NOMO-1 treated with dmso at 0.1 percent for 144 hours (cell line): Measurements from ENCODE around the gene OGFOD2.

Experiments used
- DNase-seq: peaks from one replicate; lab custom pipeline; 2025; ENCODE audit not compliant: unreplicated experiment; lab: John Stamatoyannopoulos, UW

OGFOD2 gene

DNA sequence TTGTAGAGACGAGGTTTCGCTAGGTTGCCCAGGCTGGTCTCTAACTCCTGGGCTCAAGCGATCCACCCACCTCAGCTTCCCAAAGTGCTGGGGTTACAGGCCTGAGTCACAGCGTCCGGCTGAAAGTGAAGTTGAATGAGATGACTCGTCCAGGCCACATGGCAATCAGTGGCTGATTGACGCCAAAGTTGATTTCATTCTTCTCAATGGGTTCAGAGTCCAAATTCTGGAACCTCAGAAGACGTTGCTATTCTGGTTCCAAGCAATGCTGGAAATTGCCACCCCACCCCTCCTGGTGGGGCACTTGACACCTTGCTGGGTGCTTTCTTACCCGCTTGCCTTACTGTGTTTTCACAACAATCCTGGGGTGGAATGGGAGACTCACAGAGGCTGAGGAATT lies 23.6 kb upstream of the OGFOD2 start:
- no peak for DNase-seq

DNA sequence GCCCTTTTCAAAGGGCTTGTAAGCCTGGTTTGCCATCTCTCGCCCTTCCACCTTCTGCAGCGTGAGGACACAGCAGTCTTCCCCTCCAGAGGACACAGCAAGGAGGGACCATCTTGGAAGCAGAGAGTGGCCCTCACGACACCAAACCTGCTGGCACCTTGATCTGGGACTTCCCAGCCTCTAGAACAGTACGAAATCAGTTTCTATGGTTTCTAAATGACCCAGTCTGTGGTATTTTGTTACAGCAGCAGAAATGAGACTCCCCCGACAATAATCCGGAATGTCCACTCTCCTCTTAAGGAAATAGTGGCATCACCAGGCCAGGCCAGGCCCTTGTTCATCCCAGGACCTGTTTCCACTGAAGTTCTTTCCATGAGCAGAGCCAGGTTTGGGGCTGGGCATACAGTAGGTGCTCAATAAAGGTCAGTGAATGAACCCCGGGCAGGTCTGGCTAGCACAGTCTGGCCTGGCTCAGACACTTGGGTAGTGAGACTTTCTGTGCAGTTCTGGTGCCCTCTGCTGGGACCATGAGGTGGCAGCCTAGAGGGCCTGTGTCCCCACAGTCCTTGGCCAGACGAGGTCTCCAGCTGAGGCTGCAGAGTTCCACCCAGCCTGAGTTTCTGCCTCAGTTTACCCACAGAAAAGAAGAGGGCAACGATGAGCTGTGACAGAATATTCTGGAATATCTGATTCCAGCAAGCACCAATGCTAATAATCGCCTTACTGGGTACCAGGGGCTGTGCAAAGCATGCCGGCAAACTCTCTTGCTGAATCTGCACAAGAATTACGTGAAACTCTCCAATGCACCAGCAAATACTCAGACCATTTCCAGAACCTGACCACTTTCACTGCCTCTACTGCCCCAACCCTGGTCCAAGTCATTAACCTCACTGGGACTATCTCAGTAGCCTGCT lies 22.8 kb upstream of the OGFOD2 start:
- DNase-seq: peak; percentile 48

DNA sequence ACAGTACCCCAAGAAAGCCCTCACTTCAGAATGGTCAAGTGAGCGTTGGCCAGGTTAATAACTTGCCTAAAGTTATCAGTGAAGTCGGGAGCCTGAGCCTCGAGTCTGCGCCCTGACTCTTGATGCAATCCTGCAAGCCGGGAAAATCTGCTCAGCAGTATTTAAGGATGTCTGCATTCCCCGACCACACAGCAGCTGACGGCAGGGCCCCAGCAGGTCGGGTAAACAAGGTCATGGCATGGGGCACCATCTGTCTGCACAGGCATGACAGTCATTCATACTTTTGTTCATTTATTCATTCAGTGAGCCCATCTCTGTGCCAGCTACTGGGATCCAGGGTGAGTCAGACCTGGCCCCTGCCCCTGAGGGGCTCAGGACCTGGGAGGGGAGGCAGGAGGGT lies 19.9 kb upstream of the OGFOD2 start:
- DNase-seq: no peak

DNA sequence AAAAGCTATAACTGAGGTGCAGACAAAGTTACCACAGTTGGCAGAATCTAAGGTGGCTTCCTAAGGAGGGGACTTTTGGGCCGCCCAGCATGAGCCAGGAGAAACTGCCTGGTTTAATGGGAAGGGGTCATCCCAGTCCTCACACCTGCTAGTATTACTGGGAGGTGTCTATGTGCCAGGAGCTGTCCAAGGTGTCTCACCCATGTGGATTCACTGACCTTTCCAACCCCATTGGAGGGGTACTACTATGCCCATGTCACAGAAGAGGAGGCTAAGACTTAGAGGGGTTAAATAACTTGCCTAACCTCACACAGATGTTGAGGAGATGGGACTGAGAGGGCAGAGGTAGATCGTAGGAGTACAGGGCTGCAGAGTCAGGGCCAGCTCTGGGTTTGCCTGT lies 19.0 kb upstream of the OGFOD2 start:
- no peak for DNase-seq

DNA sequence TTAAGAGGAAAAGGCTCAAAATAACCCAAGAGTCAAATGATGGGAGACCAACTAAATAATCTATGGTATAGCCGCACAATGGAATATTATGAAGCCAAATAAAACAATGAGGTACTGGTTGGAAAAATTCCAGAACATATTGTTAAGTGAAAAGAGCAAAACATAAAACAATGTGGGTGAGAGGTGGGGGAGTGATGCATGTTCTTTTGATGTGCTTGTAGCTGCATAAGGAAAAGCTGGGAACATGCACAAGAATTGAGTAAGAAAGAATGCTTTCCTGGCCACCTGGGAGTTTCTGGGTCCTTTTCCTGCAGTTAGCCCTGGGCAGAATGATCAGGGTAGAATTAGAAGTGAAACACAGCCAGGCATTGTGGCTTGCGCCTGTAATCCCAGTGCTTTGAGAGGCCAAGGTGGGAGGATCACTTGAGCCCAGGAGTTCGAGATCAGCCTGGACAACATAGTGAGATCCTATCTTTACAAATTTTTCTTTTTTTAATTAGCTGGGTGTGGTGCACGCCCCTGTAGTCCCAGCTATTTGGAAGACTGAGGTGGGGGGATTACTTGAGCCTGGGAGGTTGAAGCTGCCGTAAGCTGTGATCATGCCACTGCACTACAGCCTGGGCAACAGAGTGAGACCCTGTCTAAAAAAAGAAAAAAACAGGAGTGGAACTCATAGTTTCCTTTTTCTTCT lies 16.7 kb upstream of the OGFOD2 start:
- no peak for DNase-seq

DNA sequence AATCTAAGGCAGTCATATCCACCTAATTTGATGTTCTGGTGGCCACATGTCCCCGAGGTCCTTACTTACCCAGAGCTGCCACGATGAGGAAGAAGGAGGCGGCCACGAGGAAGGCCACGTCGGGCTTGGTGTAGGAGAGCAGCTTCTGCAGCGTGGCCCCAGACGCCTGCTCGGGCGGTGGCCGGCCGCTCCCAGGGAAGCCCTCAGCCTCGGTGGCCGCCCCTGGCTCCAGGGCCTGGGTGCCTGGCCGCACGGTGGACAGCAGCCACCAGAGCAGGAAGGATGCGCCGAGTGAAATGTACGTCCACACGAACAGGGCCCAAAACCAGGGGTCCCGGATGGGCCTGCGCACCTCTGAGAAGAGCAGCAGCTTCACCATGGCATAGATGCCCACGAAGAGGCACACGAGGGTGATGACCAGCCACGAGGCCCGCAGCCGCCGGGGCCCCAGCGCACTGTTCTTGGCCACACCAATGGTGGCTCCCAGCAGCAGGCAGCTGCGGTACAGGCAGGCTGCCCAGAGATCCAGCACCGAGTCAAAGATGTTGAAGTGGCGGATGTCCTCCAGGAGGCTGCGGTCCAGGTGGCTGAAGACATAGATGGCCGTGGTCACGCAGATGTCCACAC lies 15.4 kb upstream of the OGFOD2 start:
- no peak for DNase-seq

DNA sequence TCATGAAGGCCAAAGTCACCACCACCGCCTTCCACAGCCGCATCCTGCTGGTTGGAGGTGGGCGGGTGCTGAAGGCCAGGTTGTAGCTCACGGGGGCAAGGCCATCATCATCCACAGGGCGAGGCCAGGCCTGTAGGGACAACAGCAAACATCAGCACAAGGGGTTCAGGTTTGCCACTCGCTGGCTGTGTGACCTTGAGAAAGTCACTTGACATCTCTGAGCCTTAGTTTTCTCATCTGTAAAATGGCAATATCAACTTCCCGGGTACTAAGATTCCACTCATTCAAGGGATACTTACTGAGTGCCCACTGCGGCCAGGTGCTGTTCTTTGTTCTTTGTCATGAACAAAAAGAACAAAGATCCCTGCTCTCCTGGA lies 14.9 kb upstream of the OGFOD2 start:
- DNase-seq: no peak

DNA sequence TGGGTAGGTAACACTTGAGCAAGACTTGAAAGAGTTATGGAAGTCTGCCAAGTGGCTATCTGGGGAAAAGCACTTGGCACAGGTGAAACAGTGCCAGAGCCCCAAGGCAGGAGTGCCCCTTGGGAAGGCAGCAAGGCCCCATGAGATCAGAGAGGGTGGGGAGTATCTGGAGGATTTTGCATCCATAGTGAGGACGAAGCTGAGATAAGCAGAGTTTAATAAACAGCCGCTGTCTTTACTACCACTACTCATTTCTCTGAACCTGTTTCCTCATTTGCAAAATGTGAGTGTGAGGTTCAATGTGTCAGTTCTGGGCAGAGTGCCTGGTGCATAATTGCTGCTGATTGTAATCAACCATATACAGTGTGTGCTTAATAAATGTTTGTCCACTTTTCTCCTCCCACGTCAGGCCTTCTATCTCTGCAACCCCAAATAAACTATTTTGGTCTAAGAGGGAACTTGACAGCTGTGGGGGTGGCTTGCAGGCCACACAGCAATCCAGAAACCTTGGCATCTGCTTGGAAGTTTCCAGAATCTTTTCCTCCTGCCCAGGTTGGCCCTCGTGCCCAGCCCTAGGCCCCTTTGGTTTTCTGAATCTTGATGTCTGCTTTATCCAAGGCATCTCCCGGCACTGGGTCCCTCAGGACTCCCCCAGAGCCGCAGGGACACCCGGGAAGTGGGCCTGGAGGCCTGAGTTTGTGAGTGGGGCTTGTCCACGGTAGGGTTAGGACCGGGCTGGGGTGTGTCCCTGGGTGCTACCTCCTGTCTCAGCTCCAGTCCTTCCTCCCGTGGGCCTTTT lies 13.3 kb upstream of the OGFOD2 start:
- DNase-seq: no peak

DNA sequence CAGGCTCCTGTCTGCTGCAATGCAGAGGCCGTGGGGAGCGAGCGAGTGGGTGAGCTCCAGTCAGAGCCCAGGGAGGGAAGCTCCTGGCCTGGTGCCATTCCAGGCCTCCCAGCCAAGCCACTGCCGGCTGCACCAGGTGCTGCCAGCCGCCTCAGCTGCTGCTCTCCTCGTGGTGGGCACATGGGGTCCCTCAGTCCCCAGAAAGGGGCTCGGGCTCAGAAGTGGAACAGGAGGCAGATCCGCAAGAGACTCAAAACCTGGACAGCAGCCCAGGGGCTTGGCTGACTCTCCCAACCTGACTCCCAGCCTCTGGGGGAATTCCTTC lies 11.1 kb upstream of the OGFOD2 start:
- DNase-seq: no peak

DNA sequence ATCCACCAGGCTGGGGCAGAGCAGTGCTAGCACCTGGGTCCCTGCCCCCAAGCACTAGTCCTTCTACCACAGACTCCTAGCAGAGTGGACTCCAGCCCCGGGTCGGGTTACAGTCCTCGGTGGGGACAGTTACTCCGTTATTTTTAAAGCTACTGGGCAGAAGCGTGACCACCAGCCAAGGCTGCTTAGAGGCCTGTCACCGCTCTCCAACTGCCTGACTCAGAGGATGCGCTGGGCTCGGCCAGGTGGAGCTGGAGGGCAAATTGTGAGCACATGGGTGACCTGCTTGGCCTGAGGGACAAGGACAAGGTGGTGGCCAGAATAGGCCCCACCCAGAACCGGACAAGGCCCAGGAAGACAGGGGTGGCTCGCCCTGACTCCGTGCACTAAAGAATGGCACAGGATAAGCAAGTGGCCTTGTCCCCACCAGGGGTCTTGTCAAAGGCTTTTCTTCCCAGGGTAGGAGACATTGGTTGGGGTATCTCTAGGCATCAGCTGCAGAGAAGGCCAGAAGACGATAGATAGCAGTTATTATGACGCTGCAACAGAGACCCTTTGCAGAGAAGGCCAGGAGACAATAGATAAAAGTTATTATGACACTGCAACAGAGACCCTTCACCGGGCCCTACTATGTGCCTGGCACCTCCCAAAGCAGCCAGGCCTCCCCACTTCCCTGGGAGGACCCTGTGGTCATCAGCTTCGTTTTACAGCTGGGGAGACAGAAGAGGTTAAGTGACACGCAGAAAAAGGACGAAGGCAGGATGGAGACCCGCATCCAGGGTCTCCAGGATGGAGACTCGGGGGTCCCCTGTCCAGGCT lies 10.4 kb upstream of the OGFOD2 start:
- DNase-seq: no peak

DNA sequence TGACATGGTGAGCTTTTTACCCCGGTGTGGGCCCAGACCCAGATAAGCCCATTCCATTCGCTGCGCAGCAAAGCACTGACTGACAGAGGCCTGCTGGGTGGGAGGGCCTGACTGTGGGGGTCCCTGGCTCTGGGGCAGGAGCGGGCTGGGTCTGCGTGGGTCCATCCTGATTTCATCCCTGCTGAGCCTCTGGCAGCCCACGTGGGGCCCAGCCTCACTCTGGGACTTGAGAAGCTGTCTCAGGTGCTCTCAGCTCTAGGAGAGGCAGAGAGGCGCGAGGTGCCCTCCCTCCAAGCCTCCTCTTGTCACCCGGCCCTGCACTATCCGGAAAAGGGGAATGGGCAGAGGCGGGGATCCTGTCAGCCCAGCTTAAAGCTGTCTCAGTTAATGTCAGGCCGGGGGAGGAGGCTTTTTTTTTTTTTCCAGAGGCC lies 9.7 kb upstream of the OGFOD2 start:
- DNase-seq: no peak

DNA sequence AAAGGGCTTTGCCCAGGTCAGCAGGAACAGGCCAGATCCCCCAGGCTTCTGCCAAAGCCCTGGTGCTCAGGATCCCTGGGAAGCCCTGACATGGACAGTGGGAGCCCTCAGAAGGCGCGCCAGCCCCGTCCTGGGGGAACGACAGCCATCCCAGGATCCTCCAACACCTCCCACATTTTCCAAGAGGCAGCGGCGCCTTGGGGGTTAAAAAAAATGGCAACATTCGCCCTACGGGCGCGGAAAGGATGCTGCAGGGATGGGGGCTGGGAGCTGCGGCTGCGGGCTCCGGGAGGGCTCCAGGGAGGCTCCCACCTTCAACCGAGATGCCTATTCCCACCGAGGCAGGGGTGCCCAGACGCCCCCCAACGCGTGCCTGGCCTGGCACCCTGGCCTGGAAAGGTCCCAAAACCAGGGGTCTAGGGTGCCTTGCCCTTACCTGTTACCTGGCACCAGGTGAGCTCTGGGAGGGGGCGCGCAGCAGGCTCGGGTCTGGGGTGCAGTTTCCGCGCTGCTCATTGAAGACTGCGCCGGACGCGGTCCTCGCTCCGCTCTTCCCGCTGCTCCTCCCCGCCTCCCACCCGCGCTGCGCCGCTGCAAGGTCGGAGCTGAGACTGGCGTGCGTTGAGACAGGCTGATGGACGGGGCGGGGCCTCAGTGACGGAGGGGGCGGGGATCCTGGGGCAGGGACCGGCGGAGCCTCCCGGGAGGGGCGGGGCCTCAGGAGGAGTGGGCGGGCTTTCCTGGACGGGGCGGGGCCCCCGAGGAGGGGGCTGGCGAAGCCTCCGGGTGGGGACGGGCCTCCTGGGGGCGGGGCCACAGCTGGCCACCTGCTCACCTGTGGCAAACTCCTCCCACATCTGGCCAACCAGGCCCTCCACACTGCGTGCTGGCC lies 8.9 kb upstream of the OGFOD2 start, which contains the start of gene ABCB9:
Gene ABCB9, minus strand, starts transcription at position 613 of the 892 bp plus-strand sequence. CDS start 6,228 bp downstream, outside the sequence.
- DNase-seq: peak; percentile 81

DNA sequence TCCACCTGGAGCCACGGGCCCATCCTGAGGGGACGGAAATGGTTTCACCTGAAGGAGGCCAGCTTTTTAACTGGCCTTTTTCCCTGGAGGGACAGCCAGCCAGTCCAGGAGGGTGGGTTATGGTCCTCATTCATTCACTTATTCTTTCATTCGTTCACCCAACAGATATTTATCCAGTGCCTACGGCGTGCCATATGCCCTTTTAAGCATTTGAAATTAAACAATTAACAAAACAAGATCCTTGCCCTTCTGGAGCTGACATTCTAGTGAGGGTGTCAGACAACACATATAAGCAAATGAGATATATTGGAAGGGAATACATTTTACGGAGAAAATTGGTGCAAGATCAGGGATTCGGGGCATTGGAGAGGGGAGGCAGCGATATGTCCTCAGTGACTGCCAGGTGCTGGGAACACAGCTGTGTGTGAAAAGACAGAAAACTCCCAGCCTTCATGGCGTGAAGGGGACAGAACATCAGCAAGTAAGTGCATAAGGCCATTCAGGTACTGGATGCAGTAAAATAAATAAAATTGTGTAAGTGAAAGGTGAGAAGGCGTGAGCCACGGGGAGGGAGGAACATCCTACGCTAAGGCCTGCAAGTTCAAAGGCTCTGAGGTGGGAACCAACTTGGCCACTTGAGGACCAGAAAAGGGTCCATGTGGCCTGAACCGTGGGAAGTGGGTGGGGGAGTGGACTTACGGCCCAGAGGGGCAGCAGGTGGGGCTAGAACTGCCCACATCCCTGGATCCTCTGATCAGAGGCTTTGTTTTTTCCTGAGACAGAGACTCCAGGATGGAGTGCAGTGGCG lies 8.1 kb upstream of the OGFOD2 start:
- DNase-seq: no peak

DNA sequence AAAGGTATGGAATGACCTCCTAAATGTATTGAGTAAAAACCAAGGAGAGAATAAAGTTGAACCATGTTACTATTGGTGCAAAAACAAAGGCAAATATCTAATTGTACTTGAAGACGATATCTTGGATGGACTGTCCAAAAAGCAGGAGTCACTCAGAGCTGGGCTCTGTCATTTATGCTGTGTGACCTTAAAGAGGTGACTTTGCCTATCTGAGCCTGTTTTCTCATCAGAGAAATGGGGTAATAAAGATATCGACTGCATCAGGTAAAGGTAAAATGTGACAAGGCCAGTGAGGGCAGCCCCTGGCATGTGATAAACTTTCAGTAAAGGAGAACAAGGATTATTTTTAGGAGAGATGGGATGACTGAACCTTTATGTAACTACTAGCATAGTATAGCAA lies 6.9 kb upstream of the OGFOD2 start:
- no peak for DNase-seq

DNA sequence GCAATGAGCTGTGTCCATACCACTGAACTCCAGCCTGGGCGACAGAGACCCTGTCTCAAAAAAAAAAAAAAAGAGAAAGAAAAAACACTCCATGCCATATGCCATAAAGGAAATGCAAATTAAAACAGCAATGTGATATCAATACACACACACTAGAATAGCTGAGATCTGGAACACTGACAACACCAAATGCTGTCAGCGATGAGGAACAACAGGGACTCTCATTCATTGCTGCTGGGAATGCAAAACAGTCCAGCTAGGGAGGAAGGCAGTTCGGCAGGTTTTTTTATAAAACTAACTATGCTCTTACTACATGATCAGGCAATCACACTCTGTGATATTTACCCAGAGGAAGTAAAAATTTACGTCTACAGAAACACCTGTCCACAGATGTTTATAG lies 5.4 kb upstream of the OGFOD2 start:
- no peak for DNase-seq

DNA sequence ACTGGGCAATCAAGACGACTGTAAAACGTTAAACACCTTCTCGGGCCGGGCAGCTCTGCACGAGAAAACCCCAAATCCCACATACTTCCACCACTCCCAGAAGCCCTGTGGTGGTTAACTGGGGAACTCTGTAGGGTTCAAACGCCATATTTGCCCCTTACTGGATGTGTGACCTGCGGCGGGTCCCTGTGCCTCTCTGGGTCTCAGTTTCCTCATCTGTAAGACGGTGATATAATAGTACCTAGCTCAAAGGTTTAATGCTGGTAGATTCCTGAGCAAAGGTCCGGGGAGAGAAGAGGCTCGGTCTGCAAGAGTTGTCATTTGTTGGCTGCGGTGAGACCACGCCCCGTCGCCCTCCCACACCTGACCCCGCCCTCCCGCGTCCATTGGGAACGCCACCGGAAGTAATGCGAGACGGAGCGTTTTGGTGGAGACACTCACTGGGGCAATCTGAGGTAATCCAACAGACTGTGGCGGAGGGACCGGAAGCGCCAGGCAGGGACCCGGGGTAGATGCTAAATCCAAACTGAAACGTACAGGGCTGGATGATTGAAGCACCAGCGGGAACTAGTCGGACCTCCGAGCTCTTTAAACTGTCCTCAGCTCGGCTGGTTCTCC lies 661 bp upstream of the OGFOD2 start:
- peak; percentile 94 for DNase-seq

DNA sequence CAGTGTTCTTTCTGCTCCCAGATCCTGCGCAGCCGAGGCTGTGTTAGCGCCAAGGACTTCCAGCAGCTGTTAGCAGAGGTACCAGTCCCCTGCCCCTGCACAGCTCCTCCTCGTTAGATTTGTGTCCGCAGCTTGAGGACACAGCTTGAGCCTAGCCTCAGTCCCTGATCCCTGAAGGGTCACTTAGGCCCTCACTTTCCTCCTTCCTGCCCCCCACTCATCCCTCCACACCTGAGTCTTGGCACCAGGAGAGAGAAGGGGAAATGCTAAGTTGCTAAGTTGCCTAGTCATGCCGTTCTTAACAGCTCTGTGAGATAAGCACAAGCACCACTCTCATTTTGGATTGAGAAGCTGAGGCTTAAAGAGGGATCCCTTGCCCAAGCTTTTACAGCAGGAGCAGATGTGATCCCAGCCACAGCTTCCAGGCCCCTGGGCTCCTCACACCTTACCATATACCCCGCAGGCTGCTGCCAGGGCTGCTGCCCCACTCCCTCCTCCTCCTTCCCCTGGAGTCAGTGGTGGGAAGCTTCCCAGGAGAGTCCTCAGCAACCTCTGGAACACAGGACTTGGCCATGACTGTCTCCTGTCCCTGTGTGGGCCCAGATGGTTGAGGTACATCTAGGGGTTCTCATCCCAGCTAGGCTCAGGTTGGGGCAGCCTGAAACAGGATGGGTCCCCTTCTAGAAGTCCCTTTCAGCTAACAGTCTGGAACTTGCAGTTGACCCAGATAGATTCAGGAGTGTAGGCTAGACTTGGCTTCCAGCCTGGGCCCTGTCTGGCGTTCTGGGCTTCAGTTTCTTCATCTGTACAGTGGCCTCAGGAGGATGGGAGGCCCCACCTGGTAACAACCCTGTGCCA lies 975 bp downstream of the OGFOD2 start:
- DNase-seq: no peak
